NCI-H1694 (cell line): ENCODE measurements around the gene SPATS2L.

Experiments
- DNase-seq: peaks from one replicate; lab custom pipeline; 2025; lab: John Stamatoyannopoulos, UW

SPATS2L gene

GRCh38 chr2:200411831-200412230, 105.3 kb downstream of the SPATS2L start:
- no peak for DNase-seq

GRCh38 chr2:200414367-200414766, 107.9 kb downstream of the SPATS2L start:
- DNase-seq = no peak

GRCh38 chr2:200415455-200415854, 109.0 kb downstream of the SPATS2L start:
- DNase-seq = no peak

- no peak for DNase-seq
Measured at GRCh38 chr2:200416878-200417277, 110.4 kb downstream of the SPATS2L start.

- DNase-seq = no peak
Measured at GRCh38 chr2:200417366-200417765, 110.9 kb downstream of the SPATS2L start.

- DNase-seq = no peak
Measured at GRCh38 chr2:200418399-200418798, 111.9 kb downstream of the SPATS2L start.

GRCh38 chr2:200419325-200419724, 112.8 kb downstream of the SPATS2L start:
- DNase-seq = no peak

- DNase-seq = no peak
Measured at GRCh38 chr2:200421270-200421669, 114.8 kb downstream of the SPATS2L start.

GRCh38 chr2:200422071-200422470, 115.6 kb downstream of the SPATS2L start:
- no peak for DNase-seq

- no peak for DNase-seq
Measured at GRCh38 chr2:200422532-200423261, 116.2 kb downstream of the SPATS2L start.

- DNase-seq = no peak
Measured at GRCh38 chr2:200423541-200423940, 117.0 kb downstream of the SPATS2L start.

- no peak for DNase-seq
Measured at GRCh38 chr2:200425026-200425821, 118.7 kb downstream of the SPATS2L start.

GRCh38 chr2:200426754-200427153, 120.3 kb downstream of the SPATS2L start:
- DNase-seq = no peak

GRCh38 chr2:200428961-200429665, 122.6 kb downstream of the SPATS2L start:
- DNase-seq = no peak

GRCh38 chr2:200430017-200430416, 123.5 kb downstream of the SPATS2L start:
- DNase-seq = no peak

GRCh38 chr2:200431996-200432705, 125.7 kb downstream of the SPATS2L start:
- DNase-seq = no peak

- DNase-seq = no peak
Measured at GRCh38 chr2:200435379-200435778, 128.9 kb downstream of the SPATS2L start.

GRCh38 chr2:200438251-200438650, 131.8 kb downstream of the SPATS2L start:
- DNase-seq = no peak

- DNase-seq = no peak
Measured at GRCh38 chr2:200438846-200439245, 132.4 kb downstream of the SPATS2L start.

GRCh38 chr2:200439981-200440380, 133.5 kb downstream of the SPATS2L start:
- DNase-seq = no peak

GRCh38 chr2:200442471-200442870, 136.0 kb downstream of the SPATS2L start:
- DNase-seq = no peak

GRCh38 chr2:200443376-200443775, 136.9 kb downstream of the SPATS2L start:
- DNase-seq = no peak
